HUES48 (cell line): Measurements from ENCODE around the gene RBM5.

Experiments
- H3K27ac ChIP-seq: one replicate; pipeline ENCODE4 v1.7.0; 2013; ENCODE audit warnings: low read depth, low read length, inconsistent platforms
- H3K27me3 ChIP-seq: 2 replicates; pipeline ENCODE4 v1.6.1; 2013; ENCODE audit warnings: mild to moderate bottlenecking, low read length; ENCODE audit not compliant: control insufficient read depth, insufficient read depth
- H3K36me3 ChIP-seq: 2 replicates; pipeline ENCODE4 v1.6.1; 2013; ENCODE audit warnings: low read length; ENCODE audit not compliant: control insufficient read depth, insufficient read depth
- H3K4me1 ChIP-seq: 2 replicates; pipeline ENCODE4 v1.6.1; 2013; ENCODE audit warnings: mild to moderate bottlenecking, low read length; ENCODE audit not compliant: control insufficient read depth, insufficient read depth
- H3K4me3 ChIP-seq: 2 replicates; pipeline ENCODE4 v1.5.1; 2013; ENCODE audit warnings: mild to moderate bottlenecking, low read depth, low read length
- H3K9ac ChIP-seq: 2 replicates; pipeline ENCODE4 v1.6.1; 2013; ENCODE audit warnings: mild to moderate bottlenecking, low read depth, low read length, moderate library complexity
- H3K9me3 ChIP-seq: 2 replicates; pipeline ENCODE4 v1.6.1; 2013; ENCODE audit warnings: low read length; ENCODE audit not compliant: control insufficient read depth, insufficient read depth

Gene RBM5

GRCh38 chr3:50121072-50122032 lies 32.6 kb downstream of the RBM5 start:
- H3K4me1 ChIP-seq: peaks cover 16% of the 10 kb centered on the region
- H3K27me3 ChIP-seq: no peaks in the 10 kb centered on the region
- H3K27ac ChIP-seq: peak overlapping the region; percentile 11
- peaks cover 36% of the 10 kb centered on the region for H3K36me3 ChIP-seq
- H3K9ac ChIP-seq: no peak overlapping the region
- no peaks in the 10 kb centered on the region for H3K9me3 ChIP-seq
- no peak overlapping the region for H3K4me3 ChIP-seq

- Histone ChIP-seq H3K36me3 (peaks cover 29% of the 10 kb centered on the region), H3K27ac (no peak overlapping the region), H3K4me3 (no peak overlapping the region), H3K4me1 (peaks cover 20% of the 10 kb centered on the region), H3K27me3 (no peaks in the 10 kb centered on the region), H3K9me3 (no peaks in the 10 kb centered on the region), H3K9ac (no peak overlapping the region)
These were observed 33.4 kb downstream of the RBM5 start for GRCh38 chr3:50122071-50122470.

- Histone ChIP-seq H3K4me1 (peaks cover 20% of the 10 kb centered on the region), H3K9ac (no peak overlapping the region), H3K4me3 (no peak overlapping the region), H3K36me3 (peaks cover 22% of the 10 kb centered on the region), H3K27ac (no peak overlapping the region), H3K9me3 (no peaks in the 10 kb centered on the region), H3K27me3 (no peaks in the 10 kb centered on the region)
These were observed 34.1 kb downstream of the RBM5 start for GRCh38 chr3:50122661-50123391.

- no peak overlapping the region for H3K27ac ChIP-seq
- no peak overlapping the region for H3K4me3 ChIP-seq
- H3K36me3 ChIP-seq: peaks cover 15% of the 10 kb centered on the region
- no peak overlapping the region for H3K9ac ChIP-seq
- H3K27me3 ChIP-seq: no peaks in the 10 kb centered on the region
- no peaks in the 10 kb centered on the region for H3K9me3 ChIP-seq
- peaks cover 20% of the 10 kb centered on the region for H3K4me1 ChIP-seq
These were observed 34.8 kb downstream of the RBM5 start for GRCh38 chr3:50123394-50124051.

GRCh38 chr3:50124052-50124799 lies 35.5 kb downstream of the RBM5 start:
- Histone ChIP-seq H3K27me3 (no peaks in the 10 kb centered on the region), H3K27ac (no peak overlapping the region), H3K4me3 (no peak overlapping the region), H3K9ac (no peak overlapping the region), H3K9me3 (no peaks in the 10 kb centered on the region), H3K36me3 (peaks cover 10% of the 10 kb centered on the region), H3K4me1 (peaks cover 20% of the 10 kb centered on the region)

DNA sequence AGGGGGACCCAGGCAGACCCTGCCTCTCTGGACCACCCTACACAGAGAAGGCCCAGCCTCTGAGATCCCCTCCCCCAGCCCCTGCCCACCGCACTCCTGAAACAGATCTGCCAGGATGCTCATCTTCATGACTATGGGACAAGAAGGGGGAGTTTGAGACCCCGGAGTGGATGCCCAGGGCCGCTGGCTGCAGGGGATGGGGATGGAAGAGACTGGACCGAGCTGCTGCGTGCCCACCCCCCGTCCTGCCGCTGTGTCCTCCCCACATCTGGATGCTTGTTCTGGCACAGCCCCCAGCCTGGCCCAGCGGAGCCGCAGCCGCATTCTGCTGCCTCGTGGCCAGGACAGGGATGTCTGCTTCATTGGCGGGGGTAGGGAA lies 36.1 kb downstream of the RBM5 start:
- Histone ChIP-seq H3K9ac (no peak overlapping the region), H3K27ac (no peak overlapping the region), H3K36me3 (peaks cover 8% of the 10 kb centered on the region), H3K4me1 (peaks cover 20% of the 10 kb centered on the region), H3K9me3 (no peaks in the 10 kb centered on the region), H3K4me3 (no peak overlapping the region), H3K27me3 (no peaks in the 10 kb centered on the region)

GRCh38 chr3:50125541-50126286 lies 37.0 kb downstream of the RBM5 start:
- Histone ChIP-seq H3K36me3 (no peaks in the 10 kb centered on the region), H3K9ac (no peak overlapping the region), H3K27ac (no peak overlapping the region), H3K4me3 (no peak overlapping the region), H3K4me1 (peaks cover 20% of the 10 kb centered on the region), H3K9me3 (no peaks in the 10 kb centered on the region), H3K27me3 (no peaks in the 10 kb centered on the region)

DNA sequence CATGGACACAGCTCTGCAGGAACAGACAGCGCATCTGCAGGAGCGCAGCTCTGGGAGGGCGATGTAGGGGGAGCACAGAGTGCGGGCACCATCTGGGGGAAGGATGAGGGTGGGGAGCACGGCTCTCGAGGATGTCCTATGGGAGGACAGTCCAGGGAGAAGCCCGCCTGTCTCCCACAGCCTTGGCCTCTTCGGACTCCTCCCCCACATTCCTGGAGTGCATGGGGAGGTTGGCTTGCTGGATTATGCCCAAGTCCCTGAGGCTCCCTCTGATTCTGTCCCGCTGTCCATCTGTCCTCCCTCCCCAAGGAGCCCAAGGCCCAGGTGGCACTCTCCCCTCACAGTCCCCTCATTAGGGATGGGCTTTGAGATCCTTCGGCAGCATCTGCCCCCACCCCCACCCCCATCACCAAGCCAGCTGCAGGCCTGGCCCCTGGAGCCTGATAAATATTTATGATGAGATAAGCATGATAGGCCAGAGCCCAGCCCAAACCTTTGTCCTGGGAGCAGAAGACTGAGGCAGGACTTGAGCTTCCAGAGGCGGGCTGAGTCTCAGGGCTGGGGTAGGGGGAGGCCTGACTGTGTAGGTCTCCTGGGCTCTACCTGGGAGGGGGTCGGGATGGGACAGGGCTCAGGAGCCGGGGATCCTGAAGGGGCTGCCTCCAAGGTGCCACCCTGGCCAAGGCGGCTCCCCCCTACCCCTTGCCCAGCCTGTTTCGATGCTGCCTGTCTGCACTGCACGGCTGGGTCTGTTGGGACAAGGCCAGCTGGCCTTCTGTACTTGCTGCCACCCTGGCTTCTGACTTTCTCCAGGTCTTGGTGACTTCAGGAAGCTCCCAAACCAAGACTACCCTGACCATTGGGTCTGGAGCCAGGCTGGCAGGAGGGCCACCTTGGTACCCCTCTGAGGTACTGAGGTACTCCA lies 37.8 kb downstream of the RBM5 start:
- Histone ChIP-seq H3K4me3 (no peak overlapping the region), H3K36me3 (no peaks in the 10 kb centered on the region), H3K27me3 (no peaks in the 10 kb centered on the region), H3K9ac (no peak overlapping the region), H3K4me1 (peaks cover 20% of the 10 kb centered on the region), H3K27ac (no peak overlapping the region), H3K9me3 (no peaks in the 10 kb centered on the region)

- Histone ChIP-seq H3K9me3 (no peaks in the 10 kb centered on the region), H3K9ac (no peak overlapping the region), H3K4me1 (peaks cover 20% of the 10 kb centered on the region), H3K4me3 (no peak overlapping the region), H3K27me3 (no peaks in the 10 kb centered on the region), H3K27ac (no peak overlapping the region), H3K36me3 (no peaks in the 10 kb centered on the region)
These were observed 38.6 kb downstream of the RBM5 start for GRCh38 chr3:50127251-50127691.
